Measurements from ENCODE around the gene NRCAM. TPM values are rescaled to one million over a fixed set of nuclear protein-coding genes. Genes with fewer than 3 reads are reported as not detected.
A peak's percentile ranks its signal among the peaks of the same experiment; 100 is the strongest.

NRCAM gene
- total RNA-seq, 1 donor from 2014 or later, result 13.6 TPM

DNA sequence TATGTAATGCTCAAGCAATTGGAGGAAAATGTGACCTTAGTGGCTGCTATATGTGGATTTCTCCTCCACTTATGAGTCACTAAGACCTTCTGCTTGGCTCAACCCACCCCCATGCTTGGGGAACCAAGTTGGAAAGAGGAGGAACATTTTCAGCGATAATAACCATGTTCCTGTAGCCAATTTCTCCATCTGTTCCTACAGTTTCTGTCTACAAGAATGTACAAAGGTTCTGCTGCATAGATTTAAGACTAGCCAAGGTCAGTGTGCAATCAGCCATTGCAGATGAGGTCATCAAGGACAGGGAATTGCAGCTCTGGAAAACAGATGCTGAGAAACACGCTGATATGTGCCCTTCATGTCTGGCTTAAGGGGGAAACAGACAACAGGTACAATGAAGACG, 5.6 kb upstream of the NRCAM start:
- H3K9ac ChIP-seq (ENCODE audit: low read depth in 1 of 3, low read length in 3 of 3), result no peak overlapping the region
- no peaks in the 10 kb centered on the region for H3K4me1 ChIP-seq (ENCODE audit: control insufficient read depth in 3 of 3, insufficient read depth in 3 of 3, low read length in 3 of 3)
- H3K9me3 ChIP-seq (ENCODE audit: control insufficient read depth in 3 of 3, low read length in 3 of 3), result no peaks in the 10 kb centered on the region
- H3K36me3 ChIP-seq (ENCODE audit: control insufficient read depth in 3 of 3, insufficient read depth in 3 of 3, low read length in 3 of 3), result no peaks in the 10 kb centered on the region
- H3K27me3 ChIP-seq (ENCODE audit: control insufficient read depth in 3 of 3, insufficient read depth in 3 of 3, low read length in 3 of 3), result peaks cover 11 to 27% (median 16%) of the 10 kb centered on the region in 3 donors
- no peak overlapping the region for H3K27ac ChIP-seq (ENCODE audit: low read depth, low read length)
- H3K4me3 ChIP-seq (ENCODE audit: low read length in 3 of 3), result no peak overlapping the region

DNA sequence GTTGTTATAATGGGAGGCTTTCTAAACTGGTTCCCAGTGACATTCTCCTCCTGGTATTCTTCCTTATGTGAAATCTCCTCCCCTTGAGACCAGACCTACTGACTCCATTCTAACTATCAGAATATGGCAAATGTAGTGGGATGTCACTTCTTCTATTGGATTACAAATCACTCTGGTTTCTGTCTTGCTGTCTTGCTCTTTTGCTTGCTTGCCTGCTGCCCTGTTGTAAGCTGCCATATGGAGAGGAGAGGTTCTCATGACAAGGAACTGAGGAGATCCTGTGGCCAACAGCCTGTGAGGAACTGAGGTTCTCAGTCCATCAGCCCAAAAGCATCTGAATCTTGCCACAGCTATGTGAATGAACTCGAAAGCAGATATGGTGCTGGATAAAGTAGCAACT, 4.7 kb upstream of the NRCAM start:
- H3K27ac ChIP-seq (ENCODE audit: low read depth, low read length), result no peak overlapping the region
- peaks cover 13 to 30% (median 19%) of the 10 kb centered on the region in 3 donors for H3K27me3 ChIP-seq (ENCODE audit: control insufficient read depth in 3 of 3, insufficient read depth in 3 of 3, low read length in 3 of 3)
- H3K4me1 ChIP-seq (ENCODE audit: control insufficient read depth in 3 of 3, insufficient read depth in 3 of 3, low read length in 3 of 3), result no peaks in the 10 kb centered on the region
- no peak overlapping the region for H3K9ac ChIP-seq (ENCODE audit: low read depth in 1 of 3, low read length in 3 of 3)
- H3K36me3 ChIP-seq (ENCODE audit: control insufficient read depth in 3 of 3, insufficient read depth in 3 of 3, low read length in 3 of 3), result no peaks in the 10 kb centered on the region
- H3K9me3 ChIP-seq (ENCODE audit: control insufficient read depth in 3 of 3, low read length in 3 of 3), result no peaks in the 10 kb centered on the region
- H3K4me3 ChIP-seq (ENCODE audit: low read length in 3 of 3), result no peak overlapping the region

GRCh38 chr7:108459922-108460551, 3.8 kb upstream of the NRCAM start:
- Histone ChIP-seq H3K4me3 (ENCODE audit: low read length in 3 of 3) (no peak overlapping the region), H3K36me3 (ENCODE audit: control insufficient read depth in 3 of 3, insufficient read depth in 3 of 3, low read length in 3 of 3) (no peaks in the 10 kb centered on the region), H3K27me3 (ENCODE audit: control insufficient read depth in 3 of 3, insufficient read depth in 3 of 3, low read length in 3 of 3) (peaks cover 22 to 40% (median 28%) of the 10 kb centered on the region in 3 donors), H3K27ac (ENCODE audit: low read depth, low read length) (no peak overlapping the region), H3K9me3 (ENCODE audit: control insufficient read depth in 3 of 3, low read length in 3 of 3) (no peaks in the 10 kb centered on the region), H3K4me1 (ENCODE audit: control insufficient read depth in 3 of 3, insufficient read depth in 3 of 3, low read length in 3 of 3) (peaks cover 1 to 8% (median 6%) of the 10 kb centered on the region in 3 donors), H3K9ac (ENCODE audit: low read depth in 1 of 3, low read length in 3 of 3) (no peak overlapping the region)

GRCh38 chr7:108457871-108458270, 1.6 kb upstream of the NRCAM start:
- H3K4me1 ChIP-seq (ENCODE audit: control insufficient read depth in 3 of 3, insufficient read depth in 3 of 3, low read length in 3 of 3), result peaks cover 5 to 12% (median 10%) of the 10 kb centered on the region in 3 donors
- no peak overlapping the region for H3K27ac ChIP-seq (ENCODE audit: low read depth, low read length)
- H3K9me3 ChIP-seq (ENCODE audit: control insufficient read depth in 3 of 3, low read length in 3 of 3), result no peaks in the 10 kb centered on the region
- no peak overlapping the region for H3K4me3 ChIP-seq (ENCODE audit: low read length in 3 of 3)
- H3K9ac ChIP-seq (ENCODE audit: low read depth in 1 of 3, low read length in 3 of 3), result no peak overlapping the region
- H3K27me3 ChIP-seq (ENCODE audit: control insufficient read depth in 3 of 3, insufficient read depth in 3 of 3, low read length in 3 of 3), result peaks cover 34 to 58% (median 42%) of the 10 kb centered on the region in 3 donors
- no peaks in the 10 kb centered on the region for H3K36me3 ChIP-seq (ENCODE audit: control insufficient read depth in 3 of 3, insufficient read depth in 3 of 3, low read length in 3 of 3)

DNA sequence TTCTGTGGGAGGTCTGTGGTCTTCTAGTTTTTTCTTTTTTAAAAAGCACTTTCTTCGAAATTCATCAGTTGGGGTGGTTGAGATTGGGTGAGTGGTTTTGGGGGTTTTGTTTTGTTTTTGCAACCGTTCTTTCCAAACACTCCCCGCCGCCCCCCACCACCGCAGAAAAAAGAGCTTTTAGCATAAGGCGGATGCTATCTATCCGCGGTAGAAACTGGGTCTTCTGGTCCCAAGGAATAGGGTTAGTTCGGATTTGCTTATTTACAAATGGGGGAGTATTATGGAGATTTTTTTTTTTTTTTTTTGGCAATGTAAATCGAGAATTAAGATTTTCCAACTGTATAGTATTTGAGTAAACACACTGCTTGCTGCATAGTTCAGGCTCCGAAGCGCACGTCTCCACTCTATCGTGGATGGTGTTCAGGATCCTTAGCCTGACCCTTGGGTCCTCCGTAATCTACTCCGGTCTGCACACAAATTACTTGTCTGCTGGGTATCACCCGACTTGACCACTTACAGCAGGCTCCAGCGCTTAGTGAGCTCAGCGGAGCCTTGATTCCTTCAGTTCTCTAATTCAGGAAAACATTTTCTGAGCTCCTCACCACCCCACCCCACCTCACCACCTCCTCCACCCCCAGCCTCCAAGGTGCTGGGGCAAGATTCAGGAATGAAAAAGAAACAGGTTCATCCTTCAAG, 757 bp upstream of the NRCAM start:
- no peaks in the 10 kb centered on the region for H3K9me3 ChIP-seq (ENCODE audit: control insufficient read depth in 3 of 3, low read length in 3 of 3)
- H3K27ac ChIP-seq (ENCODE audit: low read depth, low read length), result no peak overlapping the region
- H3K36me3 ChIP-seq (ENCODE audit: control insufficient read depth in 3 of 3, insufficient read depth in 3 of 3, low read length in 3 of 3), result no peaks in the 10 kb centered on the region
- peaks cover 34 to 64% (median 42%) of the 10 kb centered on the region in 3 donors for H3K27me3 ChIP-seq (ENCODE audit: control insufficient read depth in 3 of 3, insufficient read depth in 3 of 3, low read length in 3 of 3)
- no peak overlapping the region for H3K9ac ChIP-seq (ENCODE audit: low read depth in 1 of 3, low read length in 3 of 3)
- peak overlapping the region in 1 of 3 donors; percentile 38 for H3K4me3 ChIP-seq (ENCODE audit: low read length in 3 of 3)
- peaks cover 5 to 12% (median 10%) of the 10 kb centered on the region in 3 donors for H3K4me1 ChIP-seq (ENCODE audit: control insufficient read depth in 3 of 3, insufficient read depth in 3 of 3, low read length in 3 of 3)

- Histone ChIP-seq H3K27ac (ENCODE audit: low read depth, low read length) (no peak overlapping the region), H3K27me3 (ENCODE audit: control insufficient read depth in 3 of 3, insufficient read depth in 3 of 3, low read length in 3 of 3) (peaks cover 34 to 57% (median 42%) of the 10 kb centered on the region in 3 donors), H3K36me3 (ENCODE audit: control insufficient read depth in 3 of 3, insufficient read depth in 3 of 3, low read length in 3 of 3) (no peaks in the 10 kb centered on the region), H3K4me3 (ENCODE audit: low read length in 3 of 3) (peak overlapping the region; percentile 63 to 67 (median 64)), H3K9me3 (ENCODE audit: control insufficient read depth in 3 of 3, low read length in 3 of 3) (no peaks in the 10 kb centered on the region), H3K4me1 (ENCODE audit: control insufficient read depth in 3 of 3, insufficient read depth in 3 of 3, low read length in 3 of 3) (peaks cover 5 to 12% (median 10%) of the 10 kb centered on the region in 3 donors), H3K9ac (ENCODE audit: low read depth in 1 of 3, low read length in 3 of 3) (peak overlapping the region in 1 of 3 donors; percentile 25)
Measured at GRCh38 chr7:108455551-108455997, 662 bp downstream of the NRCAM start.

GRCh38 chr7:108454674-108455550, 1.3 kb downstream of the NRCAM start:
- peak overlapping the region in 1 of 3 donors; percentile 25 for H3K9ac ChIP-seq (ENCODE audit: low read depth in 1 of 3, low read length in 3 of 3)

DNA sequence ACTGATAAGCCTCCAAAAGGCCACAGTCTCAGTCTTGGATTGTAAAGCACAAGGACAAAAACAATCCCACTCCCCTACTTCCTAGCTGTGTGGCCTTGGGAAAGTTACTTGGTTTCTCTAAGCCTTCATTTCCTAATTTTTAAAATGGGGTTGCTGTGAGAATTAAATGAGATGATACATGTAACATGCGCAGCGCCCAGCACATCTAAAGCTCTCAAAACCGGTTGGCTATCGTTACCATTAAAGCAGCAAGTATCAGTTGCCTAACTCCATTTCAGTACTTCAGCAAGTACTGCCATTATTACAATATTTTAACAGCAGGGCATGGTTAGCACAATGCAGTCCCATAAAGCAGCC, 1.9 kb downstream of the NRCAM start:
- Histone ChIP-seq H3K9me3 (ENCODE audit: control insufficient read depth in 3 of 3, low read length in 3 of 3) (no peaks in the 10 kb centered on the region), H3K27ac (ENCODE audit: low read depth, low read length) (no peak overlapping the region), H3K36me3 (ENCODE audit: control insufficient read depth in 3 of 3, insufficient read depth in 3 of 3, low read length in 3 of 3) (no peaks in the 10 kb centered on the region), H3K4me3 (ENCODE audit: low read length in 3 of 3) (peak overlapping the region in 2 of 3 donors; percentile 40 to 58), H3K27me3 (ENCODE audit: control insufficient read depth in 3 of 3, insufficient read depth in 3 of 3, low read length in 3 of 3) (peaks cover 34 to 54% (median 42%) of the 10 kb centered on the region in 3 donors), H3K9ac (ENCODE audit: low read depth in 1 of 3, low read length in 3 of 3) (no peak overlapping the region), H3K4me1 (ENCODE audit: control insufficient read depth in 3 of 3, insufficient read depth in 3 of 3, low read length in 3 of 3) (peaks cover 5 to 12% (median 10%) of the 10 kb centered on the region in 3 donors)

More at GRCh38 chr7:108454674-108455550, 1.3 kb downstream of the NRCAM start:
- H3K27ac ChIP-seq (ENCODE audit: low read depth, low read length), result no peak overlapping the region
- H3K36me3 ChIP-seq (ENCODE audit: control insufficient read depth in 3 of 3, insufficient read depth in 3 of 3, low read length in 3 of 3), result no peaks in the 10 kb centered on the region
- H3K4me3 ChIP-seq (ENCODE audit: low read length in 3 of 3), result peak overlapping the region; percentile 43 to 64 (median 58)
- peaks cover 5 to 12% (median 10%) of the 10 kb centered on the region in 3 donors for H3K4me1 ChIP-seq (ENCODE audit: control insufficient read depth in 3 of 3, insufficient read depth in 3 of 3, low read length in 3 of 3)
- peaks cover 34 to 57% (median 42%) of the 10 kb centered on the region in 3 donors for H3K27me3 ChIP-seq (ENCODE audit: control insufficient read depth in 3 of 3, insufficient read depth in 3 of 3, low read length in 3 of 3)
- H3K9me3 ChIP-seq (ENCODE audit: control insufficient read depth in 3 of 3, low read length in 3 of 3), result no peaks in the 10 kb centered on the region

- Histone ChIP-seq H3K4me3 (ENCODE audit: low read length in 3 of 3) (no peak overlapping the region), H3K27me3 (ENCODE audit: control insufficient read depth in 3 of 3, insufficient read depth in 3 of 3, low read length in 3 of 3) (peaks cover 31 to 51% (median 39%) of the 10 kb centered on the region in 3 donors), H3K36me3 (ENCODE audit: control insufficient read depth in 3 of 3, insufficient read depth in 3 of 3, low read length in 3 of 3) (no peaks in the 10 kb centered on the region), H3K27ac (ENCODE audit: low read depth, low read length) (no peak overlapping the region), H3K4me1 (ENCODE audit: control insufficient read depth in 3 of 3, insufficient read depth in 3 of 3, low read length in 3 of 3) (peaks cover 5 to 12% (median 10%) of the 10 kb centered on the region in 3 donors), H3K9me3 (ENCODE audit: control insufficient read depth in 3 of 3, low read length in 3 of 3) (no peaks in the 10 kb centered on the region), H3K9ac (ENCODE audit: low read depth in 1 of 3, low read length in 3 of 3) (no peak overlapping the region)
Measured at GRCh38 chr7:108453320-108453719, 2.9 kb downstream of the NRCAM start.
